Measurements from ENCODE around the gene KRT27. TPM values are rescaled to one million over a fixed set of nuclear protein-coding genes. Genes with fewer than 3 reads are reported as not detected.
A peak's percentile ranks its signal among the peaks of the same experiment; 100 is the strongest.
"Not testable (repeated sequence)": the region's sequence is repeated elsewhere in the genome, so short reads cannot be mapped to it uniquely, and the experiment has no call there.

The KRT27 gene
- total and polyA plus RNA-seq, 11 donors = not detected

DNA sequence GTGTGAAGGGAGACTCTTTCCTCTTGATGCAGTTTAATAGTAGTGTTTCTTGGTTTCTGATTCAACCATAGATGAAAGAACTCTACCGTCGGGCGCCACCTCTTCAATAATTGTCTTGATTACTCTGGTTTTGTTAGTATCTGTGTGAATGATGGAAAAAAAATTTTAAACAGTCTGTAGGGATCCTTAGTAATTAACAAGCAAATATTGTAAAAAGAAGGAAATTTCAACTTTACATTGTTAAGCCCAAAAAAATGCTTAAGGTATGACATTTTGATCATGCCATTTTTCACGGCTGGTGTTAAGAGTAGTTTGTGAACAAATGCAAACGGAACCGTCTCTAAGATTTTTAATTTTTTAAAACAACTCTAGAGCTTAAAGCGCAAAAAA is 36.0 kb upstream of the KRT27 start:
- H3K4me3 ChIP-seq = peak overlapping the region; percentile 52 to 95 (median 66)
- H3K4me1 ChIP-seq = peaks cover 0 to 31% (median 14%) of the 10 kb centered on the region in 12 donors
- intact Hi-C loops (cut with DNase I) = loop anchor here in 1 of 10 donors (10.0 kb wide), 1 partner anchor 86 kb away; no protein-coding TSS in a partner anchor
- TF ChIP-seq POLR2A (IDR thresholded peaks at IDR 0.05) (no peak), CTCF (IDR thresholded peaks at IDR 0.05) (no peak)
- peak overlapping the region; percentile 82 to 97 (median 93) for H3K27ac ChIP-seq
- no peak for ATAC-seq
- DNase-seq = no peak
- H3K9me3 ChIP-seq = no peaks in the 10 kb centered on the region
- peaks cover 0 to 20% (median 9%) of the 10 kb centered on the region in 9 donors for H3K36me3 ChIP-seq
- no peaks in the 10 kb centered on the region for H3K27me3 ChIP-seq
- 14 to 29% (median 23%) methylated on average over 7 of the region's 7 CpGs for WGBS, 4 donors

GRCh38 chr17:40817103-40817682 is 34.8 kb upstream of the KRT27 start:
- ATAC-seq (no peak), DNase-seq (no peak)
- WGBS, 4 donors = 96 to 100% (median 98%) methylated on average over 4 of the region's 4 CpGs
- TF ChIP-seq CTCF (IDR thresholded peaks at IDR 0.05) (no peak), POLR2A (IDR thresholded peaks at IDR 0.05) (no peak)
- peaks cover 0 to 20% (median 9%) of the 10 kb centered on the region in 9 donors for H3K36me3 ChIP-seq
- intact Hi-C loops (cut with DNase I) = loop anchor here in 1 of 10 donors (10.0 kb wide), 1 partner anchor 88 kb away; no protein-coding TSS in a partner anchor
- no peaks in the 10 kb centered on the region for H3K9me3 ChIP-seq
- H3K27ac ChIP-seq = no peak overlapping the region
- no peak overlapping the region for H3K4me3 ChIP-seq
- H3K27me3 ChIP-seq = peaks cover 0 to 3% (median 0%) of the 10 kb centered on the region in 9 donors
- H3K4me1 ChIP-seq = peaks cover 0 to 31% (median 14%) of the 10 kb centered on the region in 12 donors

- peaks cover 0 to 31% (median 14%) of the 10 kb centered on the region in 12 donors for H3K4me1 ChIP-seq
- ATAC-seq (no peak), DNase-seq (no peak)
- WGBS, 4 donors = 92 to 95% (median 93%) methylated on average over 3 of the region's 3 CpGs
- no peak overlapping the region for H3K4me3 ChIP-seq
- no peak overlapping the region for H3K27ac ChIP-seq
- H3K36me3 ChIP-seq = peaks cover 0 to 20% (median 9%) of the 10 kb centered on the region in 9 donors
- TF ChIP-seq CTCF (IDR thresholded peaks at IDR 0.05) (no peak), POLR2A (IDR thresholded peaks at IDR 0.05) (no peak)
- H3K9me3 ChIP-seq = no peaks in the 10 kb centered on the region
- H3K27me3 ChIP-seq = peaks cover 0 to 6% (median 0%) of the 10 kb centered on the region in 9 donors
- intact Hi-C loops (cut with DNase I) = loop anchor here in 1 of 10 donors (10.0 kb wide), 1 partner anchor 88 kb away; no protein-coding TSS in a partner anchor
Measured at GRCh38 chr17:40816569-40816968, 34.2 kb upstream of the KRT27 start.

- intact Hi-C loops (cut with DNase I) = loop anchor here in 1 of 10 donors (10.0 kb wide), 1 partner anchor 89 kb away; no protein-coding TSS in a partner anchor
- 91 to 96% (median 95%) methylated on average over 1 of the region's 1 CpG for WGBS, 4 donors
- H3K9me3 ChIP-seq = no peaks in the 10 kb centered on the region
- no peak overlapping the region for H3K4me3 ChIP-seq
- H3K4me1 ChIP-seq = peaks cover 3 to 26% (median 15%) of the 10 kb centered on the region in 12 donors
- no peak overlapping the region for H3K27ac ChIP-seq
- peaks cover 0 to 14% (median 0%) of the 10 kb centered on the region in 9 donors for H3K27me3 ChIP-seq
- ATAC-seq (no peak), DNase-seq (no peak)
- TF ChIP-seq CTCF (IDR thresholded peaks at IDR 0.05) = no peak
- TF ChIP-seq POLR2A (IDR thresholded peaks at IDR 0.05) = no peak
- H3K36me3 ChIP-seq = peaks cover 0 to 17% (median 9%) of the 10 kb centered on the region in 9 donors
Measured at GRCh38 chr17:40815381-40815780, 33.0 kb upstream of the KRT27 start.

DNA sequence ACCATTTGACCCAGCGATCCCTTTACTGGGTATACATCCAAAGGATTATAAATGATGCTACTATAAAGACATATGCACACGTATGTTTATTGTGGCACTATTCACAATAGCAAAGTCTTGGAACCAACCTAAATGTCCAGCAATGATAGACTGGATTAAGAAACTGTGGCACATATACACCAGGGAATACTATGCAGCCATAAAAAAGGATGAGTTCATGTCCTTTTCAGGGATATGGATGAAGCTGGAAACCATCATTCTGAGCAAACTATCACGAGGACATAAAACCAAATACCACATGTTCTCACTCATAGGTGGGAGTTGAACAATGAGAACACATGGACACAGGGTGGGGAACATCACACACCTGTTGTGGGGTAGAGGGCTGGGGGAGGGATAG is 32.3 kb upstream of the KRT27 start:
- peaks cover 0 to 22% (median 0%) of the 10 kb centered on the region in 9 donors for H3K27me3 ChIP-seq
- intact Hi-C loops (cut with DNase I) = loop anchor here in 1 of 10 donors (10.0 kb wide), 1 partner anchor 90 kb away; no protein-coding TSS in a partner anchor
- H3K4me3 ChIP-seq, DNase-seq, ATAC-seq, H3K27ac ChIP-seq, H3K9me3 ChIP-seq: not testable (repeated sequence)
- WGBS, 4 donors = 77 to 90% (median 84%) methylated on average over 3 of the region's 3 CpGs
- H3K4me1 ChIP-seq = peaks cover 0 to 26% (median 15%) of the 10 kb centered on the region in 12 donors
- peaks cover 0 to 17% (median 9%) of the 10 kb centered on the region in 9 donors for H3K36me3 ChIP-seq
